ENCODE measurements around the gene SPATS2L. TPM values are rescaled to one million over a fixed set of nuclear protein-coding genes. Genes with fewer than 3 reads are reported as not detected.

SPATS2L gene
- total RNA-seq, 3 donors from 2014 or later, result 61.3 to 67.5 (median 64.5) TPM

- H3K4me3 ChIP-seq, result no peak overlapping the region
- H3K27ac ChIP-seq, result no peak overlapping the region
- no peak for TF ChIP-seq CTCF (IDR thresholded peaks at IDR 0.05)
- TF ChIP-seq POLR2A (IDR thresholded peaks at IDR 0.05), result no peak
- TF ChIP-seq POLR2AphosphoS5 (IDR thresholded peaks at IDR 0.05), result no peak
- no peaks in the 10 kb centered on the region for H3K27me3 ChIP-seq
- no peaks in the 10 kb centered on the region for H3K9me3 ChIP-seq
- intact Hi-C loops (cut with DNase I; ENCODE audit: low total_unique reads), result no loop called here
- no peak for DNase-seq (ENCODE audit: low spot score in 2 of 2)
- no peaks in the 10 kb centered on the region for H3K4me1 ChIP-seq
- no peaks in the 10 kb centered on the region for H3K36me3 ChIP-seq
These were observed 111.9 kb downstream of the SPATS2L start for GRCh38 chr2:200418399-200418798.

- intact Hi-C loops (cut with DNase I; ENCODE audit: low total_unique reads), result no loop called here
- H3K9me3 ChIP-seq, result no peaks in the 10 kb centered on the region
- no peak for DNase-seq (ENCODE audit: low spot score in 2 of 2)
- TF ChIP-seq POLR2AphosphoS5 (IDR thresholded peaks at IDR 0.05) (no peak), POLR2A (IDR thresholded peaks at IDR 0.05) (no peak), CTCF (IDR thresholded peaks at IDR 0.05) (no peak)
- H3K27ac ChIP-seq, result no peak overlapping the region
- no peaks in the 10 kb centered on the region for H3K36me3 ChIP-seq
- H3K27me3 ChIP-seq, result no peaks in the 10 kb centered on the region
- no peak overlapping the region for H3K4me3 ChIP-seq
- no peaks in the 10 kb centered on the region for H3K4me1 ChIP-seq
These were observed 112.8 kb downstream of the SPATS2L start for GRCh38 chr2:200419325-200419724.

- Histone ChIP-seq H3K27ac (no peak overlapping the region), H3K27me3 (no peaks in the 10 kb centered on the region), H3K36me3 (no peaks in the 10 kb centered on the region), H3K4me3 (no peak overlapping the region), H3K9me3 (no peaks in the 10 kb centered on the region), H3K4me1 (no peaks in the 10 kb centered on the region)
- intact Hi-C loops (cut with DNase I; ENCODE audit: low total_unique reads), result no loop called here
- TF ChIP-seq CTCF (IDR thresholded peaks at IDR 0.05), result no peak
- no peak for DNase-seq (ENCODE audit: low spot score in 2 of 2)
These were observed 114.8 kb downstream of the SPATS2L start for GRCh38 chr2:200421270-200421669.

- H3K36me3 ChIP-seq, result no peaks in the 10 kb centered on the region
- no peak for DNase-seq (ENCODE audit: low spot score in 2 of 2)
These were observed 115.6 kb downstream of the SPATS2L start for GRCh38 chr2:200422071-200422470.

More at GRCh38 chr2:200422071-200422470, 115.6 kb downstream of the SPATS2L start:
- Histone ChIP-seq H3K27me3 (no peaks in the 10 kb centered on the region), H3K9me3 (no peaks in the 10 kb centered on the region), H3K27ac (no peak overlapping the region), H3K4me1 (no peaks in the 10 kb centered on the region), H3K4me3 (no peak overlapping the region)
- intact Hi-C loops (cut with DNase I; ENCODE audit: low total_unique reads), result no loop called here
- TF ChIP-seq POLR2AphosphoS5 (IDR thresholded peaks at IDR 0.05), result no peak
- TF ChIP-seq POLR2A (IDR thresholded peaks at IDR 0.05), result no peak
- no peak for TF ChIP-seq CTCF (IDR thresholded peaks at IDR 0.05)

All from breast epithelium (tissue), 4 donors.